ENCODE measurements around the gene ECEL1. TPM values are rescaled to one million over a fixed set of nuclear protein-coding genes. Genes with fewer than 3 reads are reported as not detected.
A peak's percentile ranks its signal among the peaks of the same experiment; 100 is the strongest.
"Not testable (repeated sequence)": the region's sequence is repeated elsewhere in the genome, so short reads cannot be mapped to it uniquely, and the experiment has no call there.

The ECEL1 gene
- total RNA-seq, 1 experiment from 2014 or later = 12.5 TPM

DNA sequence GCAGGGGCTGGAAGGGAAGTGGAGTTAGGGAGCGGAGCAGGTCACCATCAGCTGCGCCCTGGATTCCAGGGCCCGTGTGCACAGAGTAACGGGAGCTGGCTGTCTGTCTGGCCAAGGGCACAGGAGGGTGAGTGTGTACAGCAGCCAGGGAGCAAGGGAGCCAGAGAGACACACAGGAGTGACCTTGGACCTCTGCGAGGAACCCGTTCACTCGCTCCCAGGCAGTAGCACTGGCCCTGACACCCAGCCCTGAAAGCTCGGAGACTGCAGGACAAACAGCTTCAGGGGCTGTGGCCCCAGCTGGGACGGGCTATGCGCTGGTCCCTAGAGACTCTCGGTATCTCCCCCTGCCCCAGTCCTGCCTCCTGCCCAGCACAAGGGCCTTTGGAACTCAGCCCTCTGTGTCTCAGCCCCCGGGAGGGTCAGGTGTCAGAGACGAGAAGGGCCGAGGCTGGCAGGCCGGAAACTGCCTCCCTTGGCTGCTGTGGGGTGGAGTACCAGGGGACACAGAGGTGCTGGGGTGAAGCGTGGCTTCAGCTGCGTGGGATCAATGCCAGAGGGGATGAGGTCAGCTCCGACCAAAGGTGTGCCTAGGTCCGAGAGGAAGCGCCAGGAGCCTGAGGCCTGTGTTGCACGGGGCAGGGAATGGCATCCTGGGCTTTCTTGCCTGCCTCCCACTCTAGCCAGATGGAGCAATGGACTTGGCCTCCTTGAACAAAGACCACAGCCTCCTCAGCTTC, 43.8 kb downstream of the ECEL1 start:
- DNase-seq; H3K4me3 ChIP-seq (ENCODE audit: insufficient read depth, low read depth, low read length); H3K36me3 ChIP-seq (replicated peaks; ENCODE audit: control insufficient read depth, insufficient read depth, low read length): not testable (repeated sequence)

GRCh38 chr2:232443047-232443446, 44.6 kb downstream of the ECEL1 start:
- H3K27me3 ChIP-seq (ENCODE audit: control insufficient read depth, insufficient read depth, low read length); H3K4me3 ChIP-seq (ENCODE audit: insufficient read depth, low read depth, low read length); DNase-seq; H3K36me3 ChIP-seq (replicated peaks; ENCODE audit: control insufficient read depth, insufficient read depth, low read length): not testable (repeated sequence)

More for the DNA sequence above, 43.8 kb downstream of the ECEL1 start:
- H3K27me3 ChIP-seq (ENCODE audit: control insufficient read depth, insufficient read depth, low read length) = not testable (repeated sequence)

DNA sequence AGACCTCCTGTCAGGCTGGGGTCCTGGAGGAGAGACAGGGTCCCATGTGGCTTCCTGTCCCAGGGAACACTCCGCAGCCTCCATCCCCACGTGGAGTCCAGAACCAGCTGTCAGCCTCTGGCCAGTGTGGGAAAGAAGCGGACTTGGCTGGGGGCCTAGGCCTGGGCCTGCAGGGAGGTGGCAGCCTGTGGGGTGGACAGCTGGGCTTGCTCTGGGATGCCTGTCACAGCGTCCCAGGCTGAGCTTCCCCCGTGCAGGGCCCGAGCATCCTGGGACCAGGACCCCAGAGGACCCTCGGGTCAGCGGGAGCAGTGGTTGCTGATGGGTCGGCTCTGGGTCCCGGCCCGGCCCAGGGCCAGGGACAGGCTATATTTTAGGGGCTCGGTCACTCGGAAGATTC, 45.2 kb downstream of the ECEL1 start:
- DNase-seq = peak; percentile 28
- not testable (repeated sequence) for H3K27me3 ChIP-seq (ENCODE audit: control insufficient read depth, insufficient read depth, low read length); H3K36me3 ChIP-seq (replicated peaks; ENCODE audit: control insufficient read depth, insufficient read depth, low read length); H3K4me3 ChIP-seq (ENCODE audit: insufficient read depth, low read depth, low read length)

DNA sequence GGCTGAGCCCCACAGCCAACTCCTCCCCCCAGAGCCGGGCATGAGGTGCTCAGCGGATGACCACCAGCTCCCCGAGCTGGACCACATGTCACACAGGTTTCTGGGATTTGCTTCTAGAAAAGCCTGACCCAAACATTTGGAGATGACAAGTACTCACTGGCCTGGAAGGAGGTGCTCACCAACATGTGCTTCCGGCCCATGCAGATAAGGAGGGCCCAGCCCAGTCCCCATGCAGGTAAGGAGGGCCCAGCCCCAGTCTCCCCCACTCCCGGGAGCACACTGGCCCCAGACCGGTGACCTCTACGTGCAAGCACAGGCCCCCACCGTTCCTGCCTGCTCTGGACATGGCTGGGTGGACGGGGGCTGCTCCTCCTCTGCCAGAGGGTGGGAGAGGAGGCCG, 45.7 kb downstream of the ECEL1 start:
- H3K4me3 ChIP-seq (ENCODE audit: insufficient read depth, low read depth, low read length); H3K36me3 ChIP-seq (replicated peaks; ENCODE audit: control insufficient read depth, insufficient read depth, low read length); H3K27me3 ChIP-seq (ENCODE audit: control insufficient read depth, insufficient read depth, low read length): not testable (repeated sequence)
- peak; percentile 17 for DNase-seq

- no peak overlapping the region for H3K4me3 ChIP-seq (ENCODE audit: insufficient read depth, low read depth, low read length)
- H3K27me3 ChIP-seq (ENCODE audit: control insufficient read depth, insufficient read depth, low read length) = no peaks in the 10 kb centered on the region
- DNase-seq = peak; percentile 32
- no peaks in the 10 kb centered on the region for H3K36me3 ChIP-seq (replicated peaks; ENCODE audit: control insufficient read depth, insufficient read depth, low read length)
Measured at GRCh38 chr2:232441147-232441651, 46.4 kb downstream of the ECEL1 start.

DNA sequence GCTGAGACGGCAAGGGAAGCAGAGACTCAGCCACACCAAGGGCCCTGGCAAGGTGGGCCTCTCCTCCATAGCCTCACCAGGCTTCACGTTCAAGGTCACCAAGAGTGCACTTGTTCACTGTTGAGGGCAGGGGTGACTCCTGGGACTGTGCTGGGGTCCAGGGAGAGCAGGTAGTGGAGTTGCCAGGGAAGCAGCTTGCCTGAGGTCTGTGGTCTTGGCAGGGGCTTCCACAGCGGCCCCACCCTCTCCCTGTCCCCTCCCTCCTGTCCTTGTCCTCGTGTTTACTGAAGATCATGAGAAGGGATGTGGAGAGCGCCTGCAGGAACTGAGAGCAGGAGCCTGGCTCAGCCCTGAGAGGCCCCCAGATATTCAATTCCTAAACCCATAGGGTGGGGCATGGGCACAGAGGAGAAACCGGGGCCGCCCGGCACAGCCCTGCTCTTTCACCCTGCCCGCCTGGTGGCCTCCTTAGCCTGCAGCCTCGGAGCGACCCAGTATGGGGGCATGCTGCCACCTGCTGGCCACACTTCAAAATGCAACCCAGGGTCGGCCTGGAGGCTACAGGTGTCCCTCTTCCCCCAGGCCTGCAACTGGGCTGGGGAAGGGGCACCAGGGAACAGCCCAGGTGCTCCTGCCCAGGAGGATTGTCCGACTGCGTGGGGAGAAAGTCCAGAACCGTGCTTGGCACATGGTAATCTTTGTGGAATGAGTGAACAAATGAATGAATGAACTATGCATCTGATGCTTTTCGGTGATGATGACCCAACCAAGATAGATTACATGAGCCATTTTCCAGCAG, 47.2 kb downstream of the ECEL1 start:
- H3K36me3 ChIP-seq (replicated peaks; ENCODE audit: control insufficient read depth, insufficient read depth, low read length); H3K27me3 ChIP-seq (ENCODE audit: control insufficient read depth, insufficient read depth, low read length); H3K4me3 ChIP-seq (ENCODE audit: insufficient read depth, low read depth, low read length): not testable (repeated sequence)
- peak; percentile 96 for DNase-seq

DNA sequence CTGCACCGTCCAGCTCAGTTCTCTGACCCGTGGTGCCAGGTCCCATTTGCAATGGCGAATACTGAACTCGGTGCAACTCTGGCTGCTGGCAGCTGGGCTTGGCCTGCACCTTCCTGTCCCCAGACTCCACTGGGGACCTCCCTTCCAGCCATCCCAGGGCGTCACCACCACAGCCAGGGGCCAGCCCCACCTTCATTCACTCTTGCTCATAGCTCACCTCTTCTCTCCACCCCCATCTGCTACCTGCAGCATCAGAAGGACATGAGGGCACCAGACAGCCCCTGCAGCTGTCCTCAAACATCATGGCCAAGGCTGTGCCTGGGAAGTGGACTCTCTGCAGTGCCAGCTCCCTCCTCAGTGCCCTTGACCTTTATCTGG, 47.9 kb downstream of the ECEL1 start:
- Histone ChIP-seq H3K4me3 (ENCODE audit: insufficient read depth, low read depth, low read length) (no peak overlapping the region), H3K27me3 (ENCODE audit: control insufficient read depth, insufficient read depth, low read length) (no peaks in the 10 kb centered on the region), H3K36me3 (replicated peaks; ENCODE audit: control insufficient read depth, insufficient read depth, low read length) (no peaks in the 10 kb centered on the region)
- peak; percentile 71 for DNase-seq

- peak; percentile 88 for DNase-seq
- Histone ChIP-seq H3K4me3 (ENCODE audit: insufficient read depth, low read depth, low read length) (no peak overlapping the region), H3K27me3 (ENCODE audit: control insufficient read depth, insufficient read depth, low read length) (no peaks in the 10 kb centered on the region), H3K36me3 (replicated peaks; ENCODE audit: control insufficient read depth, insufficient read depth, low read length) (no peaks in the 10 kb centered on the region)
Measured at GRCh38 chr2:232438951-232439757, 48.5 kb downstream of the ECEL1 start.

- H3K36me3 ChIP-seq (replicated peaks; ENCODE audit: control insufficient read depth, insufficient read depth, low read length) = no peaks in the 10 kb centered on the region
- no peaks in the 10 kb centered on the region for H3K27me3 ChIP-seq (ENCODE audit: control insufficient read depth, insufficient read depth, low read length)
- DNase-seq = peak; percentile 38
- H3K4me3 ChIP-seq (ENCODE audit: insufficient read depth, low read depth, low read length) = no peak overlapping the region
Measured at GRCh38 chr2:232438091-232438490, 49.5 kb downstream of the ECEL1 start.

- peak; percentile 37 for DNase-seq
- Histone ChIP-seq H3K36me3 (replicated peaks; ENCODE audit: control insufficient read depth, insufficient read depth, low read length) (no peaks in the 10 kb centered on the region), H3K27me3 (ENCODE audit: control insufficient read depth, insufficient read depth, low read length) (no peaks in the 10 kb centered on the region), H3K4me3 (ENCODE audit: insufficient read depth, low read depth, low read length) (no peak overlapping the region)
Measured at GRCh38 chr2:232437195-232437571, 50.5 kb downstream of the ECEL1 start.

DNA sequence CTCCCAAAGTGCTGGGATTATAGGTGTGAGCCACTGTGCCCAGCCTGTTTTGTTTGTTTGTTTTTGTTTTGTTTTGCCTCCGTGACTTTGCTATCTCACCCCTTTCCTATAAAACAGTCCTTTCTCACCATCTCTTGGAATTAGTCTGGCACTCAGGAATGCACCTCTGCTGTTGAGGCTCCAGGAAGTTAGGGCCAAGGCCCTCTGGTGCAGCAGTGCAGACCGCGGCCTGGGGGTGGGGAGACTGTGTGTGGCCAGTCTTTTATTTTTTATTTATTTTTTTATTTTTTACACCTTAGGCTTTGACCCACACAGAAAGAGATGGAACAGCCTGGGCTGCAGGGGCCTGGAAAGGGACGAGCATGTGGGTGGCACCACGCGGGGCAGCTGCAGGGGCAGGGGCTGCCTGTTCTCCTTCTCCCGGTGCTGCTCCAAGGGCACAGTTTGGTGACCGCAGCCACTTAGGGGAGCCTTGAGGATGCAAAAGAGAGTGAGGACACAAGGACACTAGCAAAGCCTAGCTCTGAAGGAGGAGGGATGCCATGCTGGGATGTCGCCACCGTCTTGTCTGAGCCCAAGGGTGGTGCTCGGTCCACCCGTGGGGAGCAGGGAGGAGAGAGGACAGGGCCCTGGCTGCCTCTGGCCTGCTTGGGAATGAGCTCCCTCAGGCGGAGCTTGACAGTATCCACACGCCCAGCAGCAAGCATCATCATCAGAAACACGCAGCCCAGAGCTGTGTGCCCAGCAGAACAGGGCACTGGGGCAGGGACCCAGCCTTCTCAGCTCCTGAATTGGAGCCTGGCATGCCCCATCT, 51.0 kb downstream of the ECEL1 start:
- H3K4me3 ChIP-seq (ENCODE audit: insufficient read depth, low read depth, low read length) = no peak overlapping the region
- peak; percentile 83 for DNase-seq
- H3K36me3 ChIP-seq (replicated peaks; ENCODE audit: control insufficient read depth, insufficient read depth, low read length) = no peaks in the 10 kb centered on the region
- H3K27me3 ChIP-seq (ENCODE audit: control insufficient read depth, insufficient read depth, low read length) = no peaks in the 10 kb centered on the region

- no peaks in the 10 kb centered on the region for H3K36me3 ChIP-seq (replicated peaks; ENCODE audit: control insufficient read depth, insufficient read depth, low read length)
- H3K27me3 ChIP-seq (ENCODE audit: control insufficient read depth, insufficient read depth, low read length) = no peaks in the 10 kb centered on the region
- H3K4me3 ChIP-seq (ENCODE audit: insufficient read depth, low read depth, low read length) = no peak overlapping the region
- DNase-seq = peak; percentile 19
Measured at GRCh38 chr2:232435805-232436204, 51.8 kb downstream of the ECEL1 start.

- no peak overlapping the region for H3K4me3 ChIP-seq (ENCODE audit: insufficient read depth, low read depth, low read length)
- DNase-seq = no peak
- no peaks in the 10 kb centered on the region for H3K27me3 ChIP-seq (ENCODE audit: control insufficient read depth, insufficient read depth, low read length)
- no peaks in the 10 kb centered on the region for H3K36me3 ChIP-seq (replicated peaks; ENCODE audit: control insufficient read depth, insufficient read depth, low read length)
Measured at GRCh38 chr2:232435375-232435648, 52.3 kb downstream of the ECEL1 start.

All from H7 (cell line).